Hepatocyte (in vitro differentiated cells): ENCODE measurements around the gene SRP68.

Experiments
- EZH2 ChIP-seq: fragments of 200-600 bp; sonication (generic); IDR thresholded peaks from 2 replicates; pipeline ENCODE4 v1.6.1; 2016; ENCODE audit warnings: antibody characterized with exemption, mild to moderate bottlenecking, borderline replicate concordance
- EZH2phosphoT487 ChIP-seq: fragments of 200-600 bp; sonication (generic); IDR thresholded peaks from one replicate; pipeline ENCODE4 v1.6.1; 2018; ENCODE audit warnings: antibody characterized with exemption, mild to moderate bottlenecking, low read depth, moderate library complexity; ENCODE audit not compliant: unreplicated experiment, severe bottlenecking
- TF ChIP-seq, protein P1 (sequence below): fragments of 200-600 bp; sonication (generic); IDR thresholded peaks from 2 replicates; pipeline ENCODE4 v1.5.1; 2016; ENCODE audit warnings: antibody characterized with exemption, mild to moderate bottlenecking; ENCODE audit not compliant: poor library complexity

GRCh38 chr17:75995385-75995925 lies 76.9 kb downstream of the SRP68 start:
- TF ChIP-seq, protein P1, sequence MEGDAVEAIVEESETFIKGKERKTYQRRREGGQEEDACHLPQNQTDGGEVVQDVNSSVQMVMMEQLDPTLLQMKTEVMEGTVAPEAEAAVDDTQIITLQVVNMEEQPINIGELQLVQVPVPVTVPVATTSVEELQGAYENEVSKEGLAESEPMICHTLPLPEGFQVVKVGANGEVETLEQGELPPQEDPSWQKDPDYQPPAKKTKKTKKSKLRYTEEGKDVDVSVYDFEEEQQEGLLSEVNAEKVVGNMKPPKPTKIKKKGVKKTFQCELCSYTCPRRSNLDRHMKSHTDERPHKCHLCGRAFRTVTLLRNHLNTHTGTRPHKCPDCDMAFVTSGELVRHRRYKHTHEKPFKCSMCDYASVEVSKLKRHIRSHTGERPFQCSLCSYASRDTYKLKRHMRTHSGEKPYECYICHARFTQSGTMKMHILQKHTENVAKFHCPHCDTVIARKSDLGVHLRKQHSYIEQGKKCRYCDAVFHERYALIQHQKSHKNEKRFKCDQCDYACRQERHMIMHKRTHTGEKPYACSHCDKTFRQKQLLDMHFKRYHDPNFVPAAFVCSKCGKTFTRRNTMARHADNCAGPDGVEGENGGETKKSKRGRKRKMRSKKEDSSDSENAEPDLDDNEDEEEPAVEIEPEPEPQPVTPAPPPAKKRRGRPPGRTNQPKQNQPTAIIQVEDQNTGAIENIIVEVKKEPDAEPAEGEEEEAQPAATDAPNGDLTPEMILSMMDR: no peak
- no peak for TF ChIP-seq EZH2
- no peak for TF ChIP-seq EZH2phosphoT487
